RWPE2 (cell line): ENCODE results near the gene ZNF653.

Source experiments
- ATAC-seq: fragments of 200-7000 bp; cut with Tn5 transposase; 3 replicates; pipeline ENCODE4 v1.9.1; 2021; ENCODE audit warnings: low read depth
- DNase-seq: peaks from one replicate; pipeline ENCODE4 v3.0.0-alpha.2; 2020; ENCODE audit warnings: low spot score
- H3K27ac ChIP-seq: fragments of 450-650 bp; 2 replicates; pipeline ENCODE4 v1.5.1; 2017; ENCODE audit warnings: mild to moderate bottlenecking; ENCODE audit not compliant: poor library complexity, severe bottlenecking
- H3K27me3 ChIP-seq: fragments of 250-450 bp; sonication (Bioruptor Pico); 2 replicates; pipeline ENCODE4 v1.5.1; 2021; ENCODE audit warnings: mild to moderate bottlenecking, moderate library complexity; ENCODE audit not compliant: insufficient read depth, poor library complexity, severe bottlenecking
- H3K36me3 ChIP-seq: fragments of 250-450 bp; sonication (Bioruptor Pico); 2 replicates; pipeline ENCODE4 v1.5.1; 2020; ENCODE audit warnings: low read depth, mild to moderate bottlenecking, moderate library complexity
- H3K4me1 ChIP-seq: fragments of 250-450 bp; sonication (Bioruptor Pico); 2 replicates; pipeline ENCODE4 v1.5.1; 2021; ENCODE audit warnings: mild to moderate bottlenecking, moderate library complexity; ENCODE audit not compliant: insufficient read depth, poor library complexity, severe bottlenecking
- H3K4me3 ChIP-seq: fragments of 250-450 bp; sonication (Bioruptor Pico); 2 replicates; pipeline ENCODE4 v1.5.1; 2021; ENCODE audit warnings: mild to moderate bottlenecking, moderate library complexity; ENCODE audit not compliant: severe bottlenecking
- H3K9me3 ChIP-seq: fragments of 250-450 bp; sonication (Bioruptor Pico); 2 replicates; pipeline ENCODE4 v1.5.1; 2021; ENCODE audit warnings: mild to moderate bottlenecking, moderate library complexity; ENCODE audit not compliant: severe bottlenecking
- TF ChIP-seq, protein P1 (sequence below): fragments of 450-650 bp; IDR thresholded peaks from one replicate; pipeline ENCODE4 v1.5.1; 2017; ENCODE audit warnings: mild to moderate bottlenecking, moderate library complexity; ENCODE audit not compliant: poor library complexity, severe bottlenecking

ZNF653 gene

DNA sequence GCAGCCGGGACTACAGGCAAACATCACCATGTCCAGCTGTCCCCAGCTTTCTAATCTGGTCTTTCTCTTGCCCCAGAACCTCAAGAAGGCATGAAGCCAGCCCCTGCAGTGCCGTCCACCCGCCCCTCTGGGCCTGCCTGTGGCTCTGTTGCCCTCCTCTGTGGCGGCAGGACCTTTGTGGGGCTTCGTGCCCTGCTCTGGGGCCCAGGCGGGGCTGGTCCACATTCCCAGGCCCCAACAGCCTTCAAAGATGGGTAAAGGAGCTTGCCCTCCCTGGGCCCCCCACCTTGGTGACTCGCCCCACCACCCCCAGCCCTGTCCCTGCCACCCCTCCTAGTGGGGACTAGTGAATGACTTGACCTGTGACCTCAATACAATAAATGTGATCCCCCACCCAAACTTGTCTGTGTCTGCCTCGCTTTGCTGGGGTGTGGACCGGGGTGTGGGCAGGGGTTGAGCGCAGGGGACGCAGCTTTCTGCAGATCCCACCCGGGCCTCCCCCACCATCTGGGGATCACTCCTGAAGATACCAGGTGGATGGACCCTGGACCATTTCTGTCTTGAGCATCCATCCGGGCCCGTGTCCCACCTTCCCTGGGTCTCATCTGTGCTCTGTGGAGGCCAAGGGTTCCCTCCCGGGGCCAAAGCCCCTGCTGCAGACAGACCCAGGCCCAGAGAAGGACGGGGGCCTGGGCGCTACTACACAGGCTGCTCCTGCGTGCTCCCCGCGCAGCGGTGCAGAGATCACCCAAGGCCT, 54.9 kb downstream of the ZNF653 start:
- Histone ChIP-seq H3K9me3 (no peaks in the 10 kb centered on the region), H3K36me3 (peaks cover 31% of the 10 kb centered on the region), H3K27me3 (no peaks in the 10 kb centered on the region), H3K27ac (no peak overlapping the region), H3K4me1 (no peaks in the 10 kb centered on the region), H3K4me3 (no peak overlapping the region)
- no peak for DNase-seq
- no peak for ATAC-seq
- TF ChIP-seq, protein P1, sequence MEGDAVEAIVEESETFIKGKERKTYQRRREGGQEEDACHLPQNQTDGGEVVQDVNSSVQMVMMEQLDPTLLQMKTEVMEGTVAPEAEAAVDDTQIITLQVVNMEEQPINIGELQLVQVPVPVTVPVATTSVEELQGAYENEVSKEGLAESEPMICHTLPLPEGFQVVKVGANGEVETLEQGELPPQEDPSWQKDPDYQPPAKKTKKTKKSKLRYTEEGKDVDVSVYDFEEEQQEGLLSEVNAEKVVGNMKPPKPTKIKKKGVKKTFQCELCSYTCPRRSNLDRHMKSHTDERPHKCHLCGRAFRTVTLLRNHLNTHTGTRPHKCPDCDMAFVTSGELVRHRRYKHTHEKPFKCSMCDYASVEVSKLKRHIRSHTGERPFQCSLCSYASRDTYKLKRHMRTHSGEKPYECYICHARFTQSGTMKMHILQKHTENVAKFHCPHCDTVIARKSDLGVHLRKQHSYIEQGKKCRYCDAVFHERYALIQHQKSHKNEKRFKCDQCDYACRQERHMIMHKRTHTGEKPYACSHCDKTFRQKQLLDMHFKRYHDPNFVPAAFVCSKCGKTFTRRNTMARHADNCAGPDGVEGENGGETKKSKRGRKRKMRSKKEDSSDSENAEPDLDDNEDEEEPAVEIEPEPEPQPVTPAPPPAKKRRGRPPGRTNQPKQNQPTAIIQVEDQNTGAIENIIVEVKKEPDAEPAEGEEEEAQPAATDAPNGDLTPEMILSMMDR = no peak

GRCh38 chr19:11448923-11449554, 56.6 kb downstream of the ZNF653 start:
- peaks cover 47% of the 10 kb centered on the region for H3K36me3 ChIP-seq

DNA sequence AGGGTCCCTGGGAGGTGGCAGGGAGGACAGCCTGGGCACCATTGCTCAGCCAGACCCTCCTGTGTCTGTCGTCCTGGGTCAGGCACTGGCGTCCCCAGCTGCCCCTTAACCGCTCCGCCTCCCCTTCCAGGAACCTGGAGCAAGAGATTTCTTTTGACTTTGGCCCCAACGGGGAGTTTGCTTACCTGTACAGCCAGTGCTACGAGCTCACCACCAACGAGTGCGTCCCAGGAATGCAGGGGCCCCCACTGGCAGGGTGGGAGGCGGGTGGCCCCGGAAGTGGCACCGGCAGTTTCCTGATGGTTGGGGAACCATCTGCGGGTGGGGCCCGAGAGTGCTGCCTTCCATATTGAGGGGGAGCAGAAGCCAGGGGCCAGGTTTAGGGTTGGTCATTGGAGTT, 57.2 kb downstream of the ZNF653 start:
- ATAC-seq (no peak), DNase-seq (no peak)
- H3K36me3 ChIP-seq = peaks cover 53% of the 10 kb centered on the region

More at GRCh38 chr19:11448923-11449554, 56.6 kb downstream of the ZNF653 start:
- no peaks in the 10 kb centered on the region for H3K27me3 ChIP-seq
- DNase-seq (no peak), ATAC-seq (no peak)
- H3K4me3 ChIP-seq = no peak overlapping the region
- peaks cover 5% of the 10 kb centered on the region for H3K4me1 ChIP-seq
- TF ChIP-seq, protein P1 = no peak
- no peak overlapping the region for H3K27ac ChIP-seq
- no peaks in the 10 kb centered on the region for H3K9me3 ChIP-seq

GRCh38 chr19:11447347-11448262, 58.0 kb downstream of the ZNF653 start:
- TF ChIP-seq, protein P1 = no peak
- H3K9me3 ChIP-seq = no peaks in the 10 kb centered on the region
- H3K4me1 ChIP-seq = peaks cover 12% of the 10 kb centered on the region
- H3K27me3 ChIP-seq = no peaks in the 10 kb centered on the region
- no peak for ATAC-seq
- no peak overlapping the region for H3K4me3 ChIP-seq
- no peak for DNase-seq
- H3K36me3 ChIP-seq = peaks cover 61% of the 10 kb centered on the region
- no peak overlapping the region for H3K27ac ChIP-seq

More for the DNA sequence above, 57.2 kb downstream of the ZNF653 start:
- Histone ChIP-seq H3K4me3 (no peak overlapping the region), H3K27me3 (no peaks in the 10 kb centered on the region), H3K9me3 (no peaks in the 10 kb centered on the region), H3K27ac (no peak overlapping the region), H3K4me1 (peaks cover 10% of the 10 kb centered on the region)
- TF ChIP-seq, protein P1 = no peak
